ENCODE results near the gene HEATR5B. TPM values are rescaled to one million over a fixed set of nuclear protein-coding genes. Genes with fewer than 3 reads are reported as not detected.
A peak's percentile ranks its signal among the peaks of the same experiment; 100 is the strongest.

The HEATR5B gene
- total and polyA plus RNA-seq, 2 of the 4 experiments (the other 2 are of a cell fraction): 8.3 to 17.9 TPM

- no peak overlapping the region for H4K91ac ChIP-seq (ENCODE audit: insufficient read depth, low read depth, low read length)
- no peak overlapping the region for H4K8ac ChIP-seq (ENCODE audit: low read depth in 2 of 2, low read length in 2 of 2)
- BruUV-seq (replicated peaks): no TSS peak
- H2AK5ac ChIP-seq (ENCODE audit: low read depth, low read length): no peak overlapping the region
- H2BK5ac ChIP-seq (ENCODE audit: low read depth, low read length, poor library complexity, severe bottlenecking): no peak overlapping the region
- H3K56ac ChIP-seq (ENCODE audit: extremely low read depth, insufficient read depth, low read length): no peak overlapping the region
- no peak overlapping the region for H3K14ac ChIP-seq (replicated peaks; ENCODE audit: low read depth, low read length)
- in situ Hi-C loops (cut with MboI; ENCODE audit: low sequenced_read_pairs) (no loop called here), intact Hi-C loops (cut with micrococcal nuclease) (no loop called here), dilution Hi-C loops (cut with HindIII; ENCODE audit: low sequenced_read_pairs, unreplicated experiment) (no loop called here)
- H3K18ac ChIP-seq (ENCODE audit: low read depth, low read length): no peak overlapping the region
- H3K9ac ChIP-seq (ENCODE audit: low read depth, low read length): no peak overlapping the region
- H3K9me1 ChIP-seq (ENCODE audit: insufficient read depth, low read length): peaks cover 3% of the 10 kb centered on the region; the same call in 1 of the 2 replicates
- no peak overlapping the region for H4K5ac ChIP-seq (ENCODE audit: low read depth, low read length)
- peak overlapping the region; percentile 84 for H2AK9ac ChIP-seq (replicated peaks; ENCODE audit: low read depth, low read length, poor library complexity)
- H3K4me1 ChIP-seq (ENCODE audit: control insufficient read depth, insufficient read depth, low read length): no peaks in the 10 kb centered on the region
- H3K36me3 ChIP-seq (ENCODE audit: control insufficient read depth, insufficient read depth, low read length): peaks cover 20% of the 10 kb centered on the region
- H3K27ac ChIP-seq (ENCODE audit: insufficient read depth, low read length): no peak overlapping the region
- no peak overlapping the region for H3K4me2 ChIP-seq (ENCODE audit: low read depth, low read length)
- no peaks in the 10 kb centered on the region for H3K27me3 ChIP-seq (ENCODE audit: control insufficient read depth, insufficient read depth, low read length)
- CTCF ChIA-PET: no interaction called here
- H3K9me3 ChIP-seq (ENCODE audit: control insufficient read depth, insufficient read depth, low read length): no peaks in the 10 kb centered on the region
- H2BK15ac ChIP-seq (ENCODE audit: low read depth, low read length): no peak overlapping the region
- H2BK20ac ChIP-seq (ENCODE audit: low read depth, low read length): no peak overlapping the region
- no peak overlapping the region for H3K23ac ChIP-seq (ENCODE audit: low read depth, low read length)
- no peak overlapping the region for H2BK120ac ChIP-seq (ENCODE audit: low read depth, low read length)
- TF ChIP-seq SMC3 (IDR thresholded peaks at IDR 0.05; ENCODE audit: low read depth, low read length): no peak
- H3K79me1 ChIP-seq (ENCODE audit: low read depth in 1 of 2, low read length in 2 of 2): 0 out of 4 replicates have a peak, but pooled peaks cover 0 to 4% of the 10 kb centered on the region in 2 experiments
- POLR2A ChIA-PET (ENCODE audit: unreplicated experiment): no interaction called here
- ATAC-seq (ENCODE audit: low read depth): no peak
- DNase-seq: no peak
- WGBS, 2 experiments (ENCODE audit: extremely low coverage in 2 of 2, insufficient read length in 1 of 2): no CpG with 5 or more reads among the region's 6 CpGs
- H4K20me1 ChIP-seq (ENCODE audit: insufficient read depth, low read length): no peaks in the 10 kb centered on the region
- no peak overlapping the region for H2AFZ ChIP-seq (replicated peaks; ENCODE audit: low read length, poor library complexity)
- no peak overlapping the region for H3K4ac ChIP-seq (ENCODE audit: low read depth, low read length)
- H3K4me3 ChIP-seq (ENCODE audit: insufficient read depth, low read depth, low read length): no peak overlapping the region
These were observed 15.5 kb downstream of the HEATR5B start for GRCh38 chr2:37068686-37069085.
